Embryonic facial prominence (tissue), 1 donor: Measurements from ENCODE around the gene RAP1GAP2.

Experiments
- DNase-seq: peaks from one replicate; pipeline ENCODE4 v3.0.0-alpha.2; 2016; ENCODE audit errors: extremely low spot score

The RAP1GAP2 gene

DNA sequence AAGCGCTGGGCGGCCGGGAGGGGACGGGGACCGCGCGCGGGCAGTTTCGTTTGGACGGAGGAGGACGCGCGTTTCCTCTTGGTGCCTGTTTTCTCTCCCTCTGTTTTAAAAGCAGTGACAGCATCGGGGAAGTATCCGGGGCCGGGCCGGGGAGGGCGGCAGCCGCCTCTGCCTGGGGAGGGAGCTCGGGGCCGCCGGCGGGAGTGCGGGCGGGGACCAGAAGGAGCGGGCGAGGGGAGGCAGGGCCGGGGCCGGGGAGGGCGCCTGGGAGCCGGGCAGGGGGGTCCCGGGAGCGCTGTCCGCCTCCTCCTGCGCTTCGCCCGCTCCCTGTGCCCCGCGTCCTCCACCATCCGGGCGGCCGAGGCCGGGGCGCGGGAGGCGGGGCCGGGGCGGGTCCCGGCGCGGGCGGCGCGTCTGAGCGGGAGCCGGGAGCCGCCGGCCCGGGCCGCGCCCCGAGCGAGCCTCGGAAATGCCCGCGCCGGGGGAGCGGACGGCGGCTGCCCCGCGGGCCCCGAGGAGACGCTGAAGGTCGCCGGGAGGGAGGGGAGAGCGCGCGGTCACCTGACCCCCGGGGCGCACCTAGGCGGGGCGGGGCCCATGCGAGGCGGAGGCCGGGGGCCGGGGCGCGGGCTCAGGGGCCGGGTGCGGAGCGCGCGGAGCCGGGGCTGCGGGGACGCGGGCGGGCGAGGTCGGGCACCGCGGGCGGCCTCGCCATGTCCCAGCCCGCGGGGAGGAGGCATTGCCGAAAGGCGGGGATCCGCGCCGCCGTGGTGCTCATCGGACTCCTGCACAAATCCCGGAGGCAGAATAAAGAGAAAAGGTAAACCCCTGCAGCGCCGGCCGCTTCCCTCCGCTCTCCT lies 57.3 kb downstream of the RAP1GAP2 start:
- DNase-seq, result no peak

DNA sequence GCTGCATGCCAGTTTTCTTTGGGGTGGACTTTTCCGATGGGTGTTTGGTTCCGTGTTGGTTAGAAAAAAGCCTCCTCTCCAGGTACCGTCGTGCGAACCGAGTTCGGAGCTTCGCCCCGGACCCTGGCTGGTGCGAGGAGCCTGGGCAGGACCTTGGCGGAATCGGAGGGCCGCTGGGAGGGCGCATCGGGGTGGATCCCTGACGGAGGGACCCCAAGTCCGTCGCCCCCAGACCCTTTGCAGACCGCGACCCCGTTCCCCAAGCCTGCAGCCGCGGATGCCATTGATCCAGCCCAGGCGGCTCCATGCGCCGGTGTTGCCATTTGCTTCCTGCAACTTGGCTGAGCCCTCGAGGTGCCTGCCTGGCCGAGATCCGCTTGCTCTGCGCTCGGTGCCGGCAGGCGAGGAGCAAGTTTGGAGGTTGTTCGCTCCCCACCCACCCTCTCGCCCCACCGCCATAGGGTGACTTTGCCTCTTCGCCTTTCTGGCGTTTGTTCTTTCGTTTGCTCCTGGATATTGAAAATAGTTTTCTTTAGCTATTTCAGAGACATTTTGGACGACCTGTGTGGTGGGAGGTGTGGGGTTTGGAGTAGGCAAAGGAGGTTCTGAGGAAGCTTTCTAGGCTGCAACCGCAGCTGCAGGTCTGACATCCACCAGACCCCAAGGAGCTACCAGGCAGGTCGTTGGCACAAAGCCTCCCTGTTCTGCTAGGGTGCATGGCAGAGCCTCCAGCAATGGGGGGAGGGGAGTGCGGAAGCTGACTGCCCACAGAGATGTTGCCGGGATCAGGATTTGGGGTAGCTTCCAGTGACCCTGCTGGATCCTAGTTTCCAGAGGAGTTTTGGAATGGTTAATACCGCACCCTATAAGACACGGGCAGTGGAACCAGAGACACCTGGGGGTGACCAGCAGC lies 58.2 kb downstream of the RAP1GAP2 start:
- no peak for DNase-seq

DNA sequence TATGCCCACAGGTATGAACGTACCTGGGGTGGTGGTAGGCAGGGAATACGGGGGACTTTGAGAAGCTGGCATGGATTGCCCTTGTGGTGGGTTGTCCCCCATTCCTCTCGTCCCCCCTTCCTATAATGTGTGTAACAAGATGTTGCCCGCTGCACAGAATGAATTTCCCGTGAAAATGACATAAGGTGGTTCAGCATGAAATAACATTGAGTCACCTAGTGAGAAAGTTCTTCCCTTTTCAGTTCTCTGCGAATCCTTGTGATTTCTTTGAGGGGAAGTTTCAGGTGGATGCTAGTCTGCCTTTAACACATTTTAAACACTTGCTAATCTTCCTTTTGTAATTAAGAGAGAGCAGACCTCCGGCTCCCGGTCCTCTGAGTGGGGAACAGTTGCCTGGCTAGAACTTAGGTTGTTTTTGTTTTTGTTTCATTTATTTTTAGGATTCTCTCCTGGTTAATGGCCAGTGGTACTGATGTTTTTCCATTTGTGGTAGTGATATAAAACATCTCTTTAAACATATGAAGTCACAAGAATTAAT lies 58.9 kb downstream of the RAP1GAP2 start:
- no peak for DNase-seq

DNA sequence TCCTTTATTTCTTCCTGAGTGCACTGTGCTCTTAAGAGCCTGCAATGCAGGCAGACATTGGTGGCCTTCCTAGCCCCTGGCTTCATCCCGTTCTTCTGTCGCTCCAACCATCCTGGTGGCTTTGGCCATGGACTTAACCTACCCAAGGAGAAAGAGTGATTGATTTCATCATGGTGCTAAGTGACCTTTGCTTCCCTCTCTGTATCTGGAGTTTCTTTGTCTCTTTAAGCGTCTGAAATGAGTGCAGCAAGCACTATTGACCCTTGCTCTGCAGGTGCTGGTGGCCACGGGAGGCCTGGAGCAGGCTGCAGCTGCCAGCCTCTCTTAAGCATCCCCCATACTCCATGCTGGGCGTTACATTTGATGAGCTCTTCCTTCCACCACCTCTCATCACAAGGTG lies 60.5 kb downstream of the RAP1GAP2 start:
- no peak for DNase-seq

DNA sequence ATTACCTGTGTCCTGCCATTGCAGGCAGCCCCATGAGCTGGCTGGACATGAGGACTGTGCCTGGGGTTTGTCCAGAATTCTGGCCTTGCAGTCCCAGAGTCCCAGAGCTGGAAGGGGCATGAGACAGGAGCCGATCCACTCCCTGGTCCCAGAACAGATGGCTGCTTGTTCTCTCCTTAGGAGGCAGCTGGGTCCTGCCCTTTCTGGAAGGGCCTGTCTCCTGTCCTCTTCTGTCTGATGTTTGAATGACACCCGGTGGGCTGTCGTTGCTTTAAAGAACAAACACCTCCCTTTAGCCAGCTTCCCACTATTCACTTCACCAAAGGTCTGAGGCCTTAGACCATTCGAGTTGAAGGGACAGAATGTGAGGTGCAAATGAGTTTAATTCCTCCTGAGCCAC lies 63.8 kb downstream of the RAP1GAP2 start:
- no peak for DNase-seq

DNA sequence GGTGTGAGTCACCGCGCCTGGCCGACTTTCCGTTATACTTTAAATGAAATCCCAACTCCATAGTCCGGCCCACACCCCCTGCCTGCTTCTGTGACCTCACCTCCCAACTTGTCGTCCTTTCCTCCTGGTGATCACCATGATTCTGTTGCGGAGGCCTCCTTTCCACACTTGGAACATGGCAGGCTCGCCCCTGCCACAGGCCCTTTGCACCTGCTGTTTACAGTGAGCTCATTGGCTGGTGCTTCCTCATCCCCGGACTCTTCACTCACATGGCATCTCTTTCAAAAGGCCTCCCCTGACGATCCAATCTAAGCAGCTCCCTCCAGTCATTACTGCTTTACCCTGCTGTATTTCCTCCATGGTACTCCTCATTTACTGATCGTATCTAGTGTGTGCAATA lies 64.6 kb downstream of the RAP1GAP2 start:
- DNase-seq, result no peak

DNA sequence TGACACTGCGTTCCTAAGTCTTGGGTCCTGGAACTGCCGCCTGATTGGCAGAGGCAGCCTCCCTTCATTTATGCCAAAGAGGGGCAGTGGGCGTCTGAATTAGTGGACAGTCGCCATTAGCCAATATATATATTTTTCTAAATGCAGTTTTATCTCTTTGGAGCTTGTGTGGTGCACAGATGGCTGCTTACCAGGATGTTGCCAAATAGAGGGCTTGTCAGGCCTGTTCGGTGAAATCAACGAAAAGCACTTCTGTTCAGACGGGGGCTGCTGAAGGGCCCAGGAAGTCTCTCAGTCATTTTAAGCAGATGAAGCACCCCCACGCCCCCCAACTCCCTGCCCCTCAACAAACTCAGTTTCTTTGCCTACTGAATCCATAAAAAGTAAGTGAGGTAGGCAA lies 66.0 kb downstream of the RAP1GAP2 start:
- DNase-seq, result no peak

DNA sequence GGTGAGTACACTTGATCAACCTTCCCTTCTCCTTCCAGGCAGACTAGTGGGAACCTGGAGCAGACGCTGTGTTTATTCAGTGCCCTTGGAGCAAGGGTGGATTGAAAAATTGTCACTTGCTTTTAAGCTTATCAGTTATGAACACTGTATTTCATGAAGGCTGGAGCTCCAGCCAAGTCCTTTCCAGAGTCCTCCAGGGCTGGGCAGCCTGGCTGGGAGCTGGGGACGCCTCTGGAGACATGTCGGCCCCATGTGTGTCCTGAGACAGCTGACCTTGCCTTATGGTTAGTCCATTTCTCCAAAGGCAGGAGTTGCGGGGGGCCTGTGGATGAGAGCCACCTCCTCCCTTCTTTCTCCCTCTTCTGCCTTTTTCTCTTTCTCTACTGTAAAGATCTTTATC lies 67.0 kb downstream of the RAP1GAP2 start:
- no peak for DNase-seq

DNA sequence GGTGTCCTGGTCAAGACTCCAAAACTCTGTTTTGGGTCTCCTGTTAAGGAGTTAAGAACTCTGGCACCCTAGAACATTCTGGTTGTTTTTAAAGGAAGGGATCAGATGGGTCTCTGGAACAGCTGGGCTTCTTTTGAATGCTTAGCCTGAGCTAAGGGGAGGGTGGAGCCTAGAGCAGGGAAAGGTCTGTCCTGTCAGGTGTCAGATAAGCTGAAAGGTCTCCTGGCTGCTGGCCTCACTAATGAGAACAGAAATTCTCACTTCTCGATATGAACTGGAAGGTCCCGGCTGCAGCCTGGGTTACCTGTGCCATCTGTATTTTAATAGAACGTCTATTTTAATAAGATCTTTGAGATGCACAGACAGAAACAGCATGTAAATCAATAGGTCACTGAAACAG lies 69.0 kb downstream of the RAP1GAP2 start:
- DNase-seq, result no peak

DNA sequence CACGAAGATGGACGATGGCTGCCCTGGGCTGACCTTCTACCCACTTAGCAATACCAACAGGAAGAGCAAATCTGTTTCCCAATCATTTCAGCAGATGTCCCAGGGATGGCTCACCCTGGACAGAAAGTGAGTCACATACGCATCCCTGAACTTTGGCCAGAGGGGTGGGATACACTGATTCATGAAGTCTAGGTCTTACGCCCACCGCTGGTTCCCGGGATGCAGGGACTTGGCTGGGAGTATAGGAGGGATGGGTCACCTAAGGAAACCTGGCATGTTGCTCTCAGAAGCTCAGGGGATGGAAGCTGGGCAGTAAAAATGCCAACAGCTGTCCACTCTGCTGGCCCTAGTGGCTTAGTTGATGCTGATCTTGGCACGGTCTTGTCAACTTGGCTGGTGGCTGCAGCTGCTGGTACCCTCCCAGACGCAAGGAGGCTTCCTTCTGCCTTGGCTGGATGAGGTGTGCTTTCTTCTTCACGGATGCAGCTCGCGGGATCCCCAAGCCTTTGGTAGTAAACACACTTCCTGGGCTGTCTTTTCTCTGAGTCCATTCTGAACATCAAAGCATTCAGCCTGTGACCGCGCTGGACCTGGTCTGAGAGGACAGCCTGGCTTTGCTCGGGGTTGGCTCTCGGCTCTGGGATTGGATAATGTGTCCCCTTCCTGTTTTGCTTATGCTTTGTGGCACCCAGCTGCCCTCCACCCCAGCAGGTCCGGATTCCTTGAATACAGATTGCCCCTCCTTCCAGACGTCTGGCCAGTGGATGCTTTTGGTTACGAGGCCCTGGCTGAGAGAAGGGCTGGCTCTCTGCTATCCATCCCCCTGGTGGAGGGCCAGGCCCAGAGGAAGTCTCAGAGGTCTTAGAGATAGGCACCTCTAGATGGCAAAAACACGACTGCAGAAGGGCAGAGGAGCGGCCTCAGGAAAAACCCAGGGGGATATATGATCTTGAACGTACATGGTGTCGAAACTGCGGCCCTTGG lies 71.5 kb downstream of the RAP1GAP2 start:
- DNase-seq, result no peak

DNA sequence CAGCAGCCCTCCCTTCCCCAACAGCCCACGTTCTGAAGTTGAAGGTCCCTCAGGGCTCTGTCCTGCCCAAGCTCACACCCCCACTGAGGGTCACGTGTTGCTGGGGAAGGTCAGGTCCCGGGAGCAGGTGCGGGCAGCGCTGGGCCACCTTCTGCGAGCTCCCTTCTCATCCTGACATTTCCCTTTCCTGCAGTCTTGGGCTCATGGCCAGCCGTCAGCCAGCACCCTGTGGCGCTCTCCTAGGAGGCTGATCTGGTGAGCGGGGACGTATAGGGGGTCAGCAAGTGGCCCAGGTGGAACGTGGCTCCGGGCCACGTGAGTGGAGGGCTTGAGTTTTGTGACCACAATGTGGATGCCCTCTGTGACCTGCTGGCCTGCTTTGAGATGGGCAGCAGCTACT lies 73.4 kb downstream of the RAP1GAP2 start:
- no peak for DNase-seq

DNA sequence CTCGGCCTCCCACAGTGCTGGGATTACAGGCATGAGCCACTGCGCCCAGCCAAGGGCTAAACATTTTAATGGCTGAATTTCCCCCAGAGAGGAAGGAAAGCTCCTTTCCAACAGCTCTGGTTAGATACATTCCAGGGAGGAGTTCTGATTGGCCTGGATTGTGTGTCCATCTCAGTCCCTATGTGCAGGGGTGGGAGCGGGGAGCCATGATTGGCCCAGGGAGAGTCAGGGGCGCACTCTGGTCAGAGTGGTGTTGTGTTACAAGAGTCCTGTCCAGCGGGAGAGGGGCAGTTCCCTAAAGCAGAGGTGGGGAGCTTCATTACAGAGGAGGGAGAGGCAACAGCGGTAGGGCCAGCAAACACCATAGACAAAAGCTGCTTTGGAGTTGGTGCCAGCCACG lies 75.0 kb downstream of the RAP1GAP2 start:
- DNase-seq, result no peak

DNA sequence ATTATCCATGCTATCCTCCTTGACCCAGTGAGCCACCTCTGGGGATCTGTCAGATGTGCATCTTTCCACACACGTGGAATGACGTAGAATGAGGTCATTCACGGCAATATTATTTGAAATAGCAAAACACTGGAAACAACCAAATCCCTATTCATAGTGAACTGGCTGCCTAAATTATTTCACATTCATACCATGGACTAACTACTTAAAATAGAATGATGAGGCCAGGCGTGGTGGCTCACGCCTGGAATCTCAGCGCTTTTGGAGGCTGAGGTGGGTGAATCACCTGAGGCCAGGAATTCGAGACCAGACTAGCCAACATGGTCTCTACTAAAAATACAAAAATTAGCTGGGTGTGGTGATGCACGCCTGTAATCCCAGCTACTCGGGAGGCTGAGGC lies 75.5 kb downstream of the RAP1GAP2 start:
- no peak for DNase-seq

DNA sequence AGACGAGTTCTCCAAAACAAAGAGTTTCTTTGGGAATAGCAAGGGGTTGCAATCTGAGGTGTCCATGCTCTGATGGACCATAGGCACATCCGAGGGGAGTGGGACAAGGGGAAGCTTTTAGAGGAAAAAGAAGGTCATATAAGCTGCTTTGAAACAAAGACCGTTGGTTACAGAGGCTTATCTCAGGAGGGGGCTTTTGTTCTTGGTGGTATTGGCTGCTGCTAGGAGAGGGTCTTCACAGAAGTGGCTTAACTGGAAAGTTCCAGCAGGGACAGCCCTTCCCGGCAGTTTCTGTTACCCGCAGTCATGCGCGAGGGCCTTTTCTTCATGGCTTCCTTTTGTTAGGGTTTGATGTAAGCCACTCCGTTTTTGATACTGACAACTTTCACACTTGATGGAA lies 76.0 kb downstream of the RAP1GAP2 start:
- no peak for DNase-seq

DNA sequence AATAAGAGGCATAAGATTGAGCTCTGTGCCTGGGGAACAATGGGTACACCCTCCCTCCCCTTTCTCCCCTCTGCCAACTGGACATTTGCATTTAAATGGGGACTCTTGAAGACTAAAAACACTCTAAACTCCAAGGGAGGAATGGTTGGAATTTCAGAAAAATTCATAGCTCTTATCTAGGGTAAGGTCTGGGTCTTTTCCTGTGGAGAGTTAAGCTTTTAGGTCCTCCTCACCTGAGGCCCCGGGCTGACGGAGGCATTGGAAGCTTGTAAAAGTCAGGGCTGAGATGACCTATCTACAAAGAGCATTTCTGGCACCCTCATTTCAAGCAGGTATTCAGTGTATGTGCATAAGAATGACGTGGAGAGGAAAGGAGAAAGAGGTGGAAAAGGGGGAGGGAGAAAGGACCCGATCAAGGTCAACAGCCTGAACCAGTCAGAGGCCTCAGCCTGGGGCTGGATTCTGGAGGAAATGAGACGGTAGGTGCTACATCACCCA lies 78.0 kb downstream of the RAP1GAP2 start:
- no peak for DNase-seq

DNA sequence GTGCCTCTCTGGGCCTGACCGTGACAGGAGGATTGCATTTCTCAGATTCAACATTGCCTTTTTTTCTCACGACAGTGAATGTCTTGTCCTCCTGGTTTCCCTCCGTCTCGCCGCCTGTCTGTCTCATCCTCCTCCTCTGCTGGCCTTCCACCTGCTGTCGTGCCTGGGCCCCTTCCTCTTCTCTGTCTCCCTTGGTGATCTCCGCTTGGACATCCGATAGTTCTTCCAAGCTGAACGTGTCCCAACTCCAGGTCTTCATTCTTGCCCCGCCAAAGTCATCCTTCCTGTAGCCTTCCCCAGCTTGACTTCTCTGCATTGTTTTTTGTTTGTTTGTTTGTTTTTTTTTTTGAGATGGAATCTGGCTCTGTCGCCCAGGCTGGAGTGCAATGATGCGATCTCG lies 79.4 kb downstream of the RAP1GAP2 start:
- no peak for DNase-seq

DNA sequence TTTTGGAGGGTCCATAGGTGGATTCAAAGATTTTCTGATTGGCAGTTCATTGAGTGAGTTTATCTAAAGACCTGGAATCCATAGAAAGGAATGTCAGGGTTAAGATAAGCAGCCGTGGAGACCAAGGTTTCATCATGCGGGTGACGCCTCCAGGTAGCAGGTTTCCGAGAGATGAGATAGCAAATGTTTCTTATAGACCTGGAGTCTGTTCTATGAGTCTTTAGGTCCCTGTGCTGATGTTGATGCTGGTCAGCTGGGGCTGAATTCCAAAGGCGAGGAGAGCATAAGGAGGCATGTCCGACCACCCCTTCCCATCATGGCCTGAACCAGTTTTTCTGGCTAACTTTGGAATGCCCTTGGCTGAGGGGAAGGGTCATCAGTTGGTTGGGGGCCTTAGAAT lies 80.2 kb downstream of the RAP1GAP2 start:
- DNase-seq, result no peak

DNA sequence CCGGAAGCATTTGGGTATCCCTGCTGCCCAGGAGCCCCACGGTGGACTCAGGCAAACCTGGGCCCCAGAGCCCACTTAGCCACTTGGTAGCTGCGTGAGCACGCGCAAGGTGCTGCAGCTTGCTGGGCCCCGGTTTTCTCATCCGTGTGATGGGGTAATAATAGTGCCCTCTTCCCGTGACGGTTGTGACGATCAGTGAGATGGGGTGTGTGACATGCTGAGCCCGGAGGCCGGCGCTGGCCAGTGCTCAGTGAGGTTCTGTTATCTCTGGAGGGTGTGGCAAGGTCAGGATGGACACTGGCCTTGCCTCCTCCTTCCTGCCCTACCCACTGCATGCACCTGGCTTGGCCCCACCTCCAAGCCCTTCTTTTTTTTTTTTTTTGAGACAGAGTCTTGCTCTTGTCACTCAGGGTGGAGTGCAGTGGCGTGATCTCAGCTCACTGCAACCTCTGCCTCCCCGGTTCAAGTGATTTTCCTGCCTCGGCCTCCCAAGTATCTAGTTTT lies 82.6 kb downstream of the RAP1GAP2 start:
- DNase-seq, result no peak

DNA sequence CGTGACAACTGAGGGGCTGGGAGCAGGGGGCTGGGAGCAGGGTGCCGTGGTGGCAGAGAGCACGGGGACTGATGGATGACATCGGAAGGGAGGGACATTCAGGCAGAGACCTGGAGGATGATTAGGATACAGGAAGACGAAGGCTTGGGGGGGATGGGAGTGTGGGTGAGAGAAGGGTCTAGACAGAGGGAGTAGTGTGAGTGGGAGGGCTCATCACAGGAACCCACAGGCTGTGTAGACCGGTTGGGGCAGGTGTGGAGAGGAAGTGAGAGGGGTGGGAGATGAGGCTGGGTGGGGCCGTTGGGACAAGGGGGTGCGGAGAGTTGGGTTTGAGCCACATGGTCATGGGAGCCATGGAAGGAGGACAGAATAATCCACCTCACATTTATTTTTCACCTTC lies 83.8 kb downstream of the RAP1GAP2 start:
- no peak for DNase-seq

DNA sequence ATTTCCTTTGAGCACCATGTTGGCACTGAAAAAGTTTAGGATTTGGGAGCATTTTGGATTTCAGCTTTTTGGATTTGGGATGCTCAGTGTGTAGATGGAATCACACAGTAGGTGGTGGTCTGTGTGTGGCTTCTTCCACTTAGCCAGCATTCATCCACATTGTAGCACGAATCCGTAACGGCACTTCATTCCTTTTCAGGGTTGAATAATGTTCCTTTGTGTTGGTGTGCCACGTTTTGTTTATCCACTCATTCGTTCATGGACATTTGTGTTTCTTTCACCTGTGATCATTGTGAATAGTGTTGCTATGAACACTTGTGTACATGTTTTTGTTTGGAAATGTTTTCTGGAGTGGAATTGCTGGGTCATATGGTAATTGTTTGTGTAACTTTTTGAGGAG lies 85.1 kb downstream of the RAP1GAP2 start:
- DNase-seq, result no peak
